Femur (tissue), 1 donor: ENCODE measurements around the gene SEPTIN10.
"Not testable (repeated sequence)": the region's sequence is repeated elsewhere in the genome, so short reads cannot be mapped to it uniquely, and the experiment has no call there.

Experiments
- DNase-seq: peaks from one replicate; pipeline ENCODE4 v3.0.0-alpha.2; 2017

SEPTIN10 gene

GRCh38 chr2:109613922-109614714, at the start of gene SEPTIN10, which contains the start of gene SOWAHC:
Gene SEPTIN10 (minus strand): TSS chr2:109613966. CDS start chr2:109613827, 139 bp downstream.
Gene SOWAHC (plus strand): TSS chr2:109614364. CDS start chr2:109614490, 126 bp downstream.
- DNase-seq, result peak; percentile 98

- DNase-seq, result no peak
Measured at GRCh38 chr2:109662889-109663288, 49.1 kb upstream of the SEPTIN10 start.

GRCh38 chr2:109660046-109660860, 46.5 kb upstream of the SEPTIN10 start:
- no peak for DNase-seq

GRCh38 chr2:109659396-109660045, 45.8 kb upstream of the SEPTIN10 start:
- DNase-seq, result no peak

- DNase-seq, result no peak
Measured at GRCh38 chr2:109655287-109655686, 41.5 kb upstream of the SEPTIN10 start.

GRCh38 chr2:109654326-109655050, 40.7 kb upstream of the SEPTIN10 start:
- no peak for DNase-seq

- DNase-seq, result no peak
Measured at GRCh38 chr2:109649736-109650695, 36.2 kb upstream of the SEPTIN10 start.

GRCh38 chr2:109648041-109648527, 34.3 kb upstream of the SEPTIN10 start:
- no peak for DNase-seq

GRCh38 chr2:109647636-109648035, 33.9 kb upstream of the SEPTIN10 start:
- DNase-seq, result no peak

GRCh38 chr2:109646961-109647360, 33.2 kb upstream of the SEPTIN10 start:
- DNase-seq, result no peak

- DNase-seq, result no peak
Measured at GRCh38 chr2:109645412-109646184, 31.8 kb upstream of the SEPTIN10 start.

- DNase-seq, result peak; percentile 43
Measured at GRCh38 chr2:109644571-109645275, 31.0 kb upstream of the SEPTIN10 start.

GRCh38 chr2:109640000-109640399, 26.2 kb upstream of the SEPTIN10 start:
- not testable (repeated sequence) for DNase-seq

GRCh38 chr2:109638795-109639194, 25.0 kb upstream of the SEPTIN10 start:
- no peak for DNase-seq

GRCh38 chr2:109637749-109638570, 24.2 kb upstream of the SEPTIN10 start:
- no peak for DNase-seq

GRCh38 chr2:109636317-109636716, 22.6 kb upstream of the SEPTIN10 start:
- no peak for DNase-seq

GRCh38 chr2:109635426-109636304, 21.9 kb upstream of the SEPTIN10 start:
- DNase-seq, result no peak
